ENCODE data around the gene DOP1A. TPM values are rescaled to one million over a fixed set of nuclear protein-coding genes. Genes with fewer than 3 reads are reported as not detected.

DOP1A gene
- total RNA-seq, 1 donor from 2014 or later = 23.1 TPM

DNA sequence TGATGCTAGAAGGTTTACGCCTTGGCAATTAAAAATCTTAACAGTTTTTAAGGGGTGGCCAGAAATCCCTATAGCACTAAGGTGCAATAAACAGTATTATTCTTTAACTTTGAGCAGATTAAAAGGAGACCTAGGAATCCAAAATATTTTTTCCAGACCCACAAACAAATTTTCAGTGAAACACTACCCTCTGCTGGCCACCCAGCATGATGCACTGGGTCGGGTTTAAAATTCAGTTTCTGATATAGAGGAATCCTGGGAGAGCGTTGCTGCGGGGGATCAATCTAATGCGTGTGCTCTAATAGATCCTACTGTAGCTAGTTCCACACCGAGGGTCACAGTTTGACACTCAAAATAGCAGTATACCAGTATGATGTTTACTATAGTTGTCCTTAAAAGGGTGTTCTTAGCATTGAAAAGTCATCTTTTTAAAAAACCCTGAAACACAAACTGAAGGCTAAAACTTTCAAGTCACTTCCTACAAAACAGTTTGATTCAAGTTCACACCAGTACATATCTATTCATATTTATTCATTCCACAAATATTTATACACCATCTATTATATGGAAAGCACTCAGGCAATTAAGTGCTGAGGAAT is 12.0 kb upstream of the DOP1A start:
- H3K4me3 Mint-ChIP-seq (ENCODE audit: unreplicated experiment) = no peak overlapping the region
- H3K4me1 Mint-ChIP-seq (ENCODE audit: unreplicated experiment) = peaks cover 6% of the 10 kb centered on the region
- no peak for DNase-seq (ENCODE audit: extremely low spot score, unreplicated experiment)
- H3K27me3 Mint-ChIP-seq (ENCODE audit: unreplicated experiment) = no peaks in the 10 kb centered on the region
- TF ChIP-seq, protein P1, sequence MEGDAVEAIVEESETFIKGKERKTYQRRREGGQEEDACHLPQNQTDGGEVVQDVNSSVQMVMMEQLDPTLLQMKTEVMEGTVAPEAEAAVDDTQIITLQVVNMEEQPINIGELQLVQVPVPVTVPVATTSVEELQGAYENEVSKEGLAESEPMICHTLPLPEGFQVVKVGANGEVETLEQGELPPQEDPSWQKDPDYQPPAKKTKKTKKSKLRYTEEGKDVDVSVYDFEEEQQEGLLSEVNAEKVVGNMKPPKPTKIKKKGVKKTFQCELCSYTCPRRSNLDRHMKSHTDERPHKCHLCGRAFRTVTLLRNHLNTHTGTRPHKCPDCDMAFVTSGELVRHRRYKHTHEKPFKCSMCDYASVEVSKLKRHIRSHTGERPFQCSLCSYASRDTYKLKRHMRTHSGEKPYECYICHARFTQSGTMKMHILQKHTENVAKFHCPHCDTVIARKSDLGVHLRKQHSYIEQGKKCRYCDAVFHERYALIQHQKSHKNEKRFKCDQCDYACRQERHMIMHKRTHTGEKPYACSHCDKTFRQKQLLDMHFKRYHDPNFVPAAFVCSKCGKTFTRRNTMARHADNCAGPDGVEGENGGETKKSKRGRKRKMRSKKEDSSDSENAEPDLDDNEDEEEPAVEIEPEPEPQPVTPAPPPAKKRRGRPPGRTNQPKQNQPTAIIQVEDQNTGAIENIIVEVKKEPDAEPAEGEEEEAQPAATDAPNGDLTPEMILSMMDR (IDR thresholded peaks at IDR 0.05) = peak; percentile 91
- H3K36me3 Mint-ChIP-seq (ENCODE audit: unreplicated experiment) = peaks cover 24% of the 10 kb centered on the region
- H3K27ac Mint-ChIP-seq (ENCODE audit: unreplicated experiment) = no peak overlapping the region
- no peaks in the 10 kb centered on the region for H3K9me3 Mint-ChIP-seq (ENCODE audit: unreplicated experiment)

- H3K36me3 Mint-ChIP-seq (ENCODE audit: unreplicated experiment) = peaks cover 20% of the 10 kb centered on the region
- H3K4me3 Mint-ChIP-seq (ENCODE audit: unreplicated experiment) = no peak overlapping the region
- no peaks in the 10 kb centered on the region for H3K9me3 Mint-ChIP-seq (ENCODE audit: unreplicated experiment)
- no peak overlapping the region for H3K27ac Mint-ChIP-seq (ENCODE audit: unreplicated experiment)
- DNase-seq (ENCODE audit: extremely low spot score, unreplicated experiment) = no peak
- H3K4me1 Mint-ChIP-seq (ENCODE audit: unreplicated experiment) = peaks cover 13% of the 10 kb centered on the region
- H3K27me3 Mint-ChIP-seq (ENCODE audit: unreplicated experiment) = no peaks in the 10 kb centered on the region
- TF ChIP-seq, protein P1 (IDR thresholded peaks at IDR 0.05) = peak; percentile 88
These were observed 9.7 kb upstream of the DOP1A start for GRCh38 chr6:83057705-83058321.

DNA sequence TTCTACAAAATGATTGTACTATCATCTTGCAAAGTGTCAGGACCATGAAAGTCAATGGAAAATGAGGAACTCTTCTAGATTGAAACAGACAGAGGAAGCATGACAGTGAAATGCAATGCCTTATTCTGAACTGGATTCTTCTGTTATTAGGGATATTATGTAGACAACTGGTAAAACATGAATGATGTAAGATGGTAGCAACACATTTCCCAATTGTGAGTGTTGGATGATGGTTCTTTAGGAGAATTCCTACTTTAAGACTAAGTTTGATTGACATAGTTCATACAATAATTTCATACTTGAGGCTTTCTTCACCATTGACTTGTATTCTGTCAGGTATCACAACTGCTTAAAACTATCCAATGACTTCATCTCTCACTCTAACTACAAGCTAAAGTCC is 6.3 kb upstream of the DOP1A start:
- H3K27ac Mint-ChIP-seq (ENCODE audit: unreplicated experiment) = no peak overlapping the region
- H3K9me3 Mint-ChIP-seq (ENCODE audit: unreplicated experiment) = no peaks in the 10 kb centered on the region
- TF ChIP-seq, protein P1 (IDR thresholded peaks at IDR 0.05) = no peak
- H3K4me3 Mint-ChIP-seq (ENCODE audit: unreplicated experiment) = no peak overlapping the region
- H3K36me3 Mint-ChIP-seq (ENCODE audit: unreplicated experiment) = peaks cover 18% of the 10 kb centered on the region
- no peak for DNase-seq (ENCODE audit: extremely low spot score, unreplicated experiment)
- no peaks in the 10 kb centered on the region for H3K27me3 Mint-ChIP-seq (ENCODE audit: unreplicated experiment)
- H3K4me1 Mint-ChIP-seq (ENCODE audit: unreplicated experiment) = peaks cover 22% of the 10 kb centered on the region

GRCh38 chr6:83062225-83062624 is 5.2 kb upstream of the DOP1A start:
- H3K4me1 Mint-ChIP-seq (ENCODE audit: unreplicated experiment) = peaks cover 22% of the 10 kb centered on the region
- no peak for DNase-seq (ENCODE audit: extremely low spot score, unreplicated experiment)
- H3K27ac Mint-ChIP-seq (ENCODE audit: unreplicated experiment) = no peak overlapping the region
- H3K9me3 Mint-ChIP-seq (ENCODE audit: unreplicated experiment) = no peaks in the 10 kb centered on the region
- peaks cover 11% of the 10 kb centered on the region for H3K36me3 Mint-ChIP-seq (ENCODE audit: unreplicated experiment)
- H3K27me3 Mint-ChIP-seq (ENCODE audit: unreplicated experiment) = no peaks in the 10 kb centered on the region
- H3K4me3 Mint-ChIP-seq (ENCODE audit: unreplicated experiment) = no peak overlapping the region
- TF ChIP-seq, protein P1 (IDR thresholded peaks at IDR 0.05) = no peak

DNA sequence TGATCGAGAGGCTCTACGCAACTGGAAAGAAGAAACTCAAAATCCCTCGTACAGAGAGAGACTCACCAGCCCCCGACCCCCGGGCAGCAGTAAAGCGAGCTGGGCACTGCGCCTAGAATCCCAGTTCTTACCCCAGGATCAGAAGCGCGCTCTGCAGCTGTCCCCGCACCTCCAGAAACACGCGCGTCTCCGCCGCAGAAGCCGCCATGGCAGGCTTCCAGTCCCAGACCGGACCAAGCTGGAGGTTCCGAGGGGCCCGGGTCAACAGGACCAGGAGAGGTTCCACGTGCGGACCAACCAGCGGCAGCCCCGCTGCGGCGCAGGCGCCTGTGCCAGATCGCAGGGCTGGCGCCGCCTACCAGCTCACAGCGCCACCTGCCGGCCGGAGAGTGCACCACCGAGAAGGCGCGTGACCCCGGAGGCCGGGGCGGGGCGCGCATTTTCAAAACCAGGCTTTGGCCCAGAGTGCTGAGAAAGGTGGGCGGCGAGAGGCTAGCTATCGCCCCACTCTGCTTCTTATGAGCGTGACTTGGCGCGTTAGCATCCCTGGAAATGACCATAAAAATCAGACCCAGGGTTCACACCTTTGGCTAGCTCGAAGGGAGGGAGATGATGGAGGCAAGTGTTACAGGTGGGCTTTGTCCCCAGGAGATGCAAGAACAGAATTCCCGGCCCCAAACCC is 1.8 kb upstream of the DOP1A start, which contains the start of gene UBE3D:
Gene UBE3D, minus strand, starts transcription at position 331 of the 682 bp plus-strand sequence. Its CDS starts 123 bp downstream, at position 208.
- no peaks in the 10 kb centered on the region for H3K9me3 Mint-ChIP-seq (ENCODE audit: unreplicated experiment)
- peaks cover 1% of the 10 kb centered on the region for H3K36me3 Mint-ChIP-seq (ENCODE audit: unreplicated experiment)
- TF ChIP-seq, protein P1 (IDR thresholded peaks at IDR 0.05) = peak; percentile 99
- peak; percentile 96 for DNase-seq (ENCODE audit: extremely low spot score, unreplicated experiment)
- peak within 1 kb of the TSS; percentile 73 for H3K27ac Mint-ChIP-seq (ENCODE audit: unreplicated experiment)
- peak within 1 kb of the TSS; percentile 88 for H3K4me3 Mint-ChIP-seq (ENCODE audit: unreplicated experiment)
- no peaks in the 10 kb centered on the region for H3K27me3 Mint-ChIP-seq (ENCODE audit: unreplicated experiment)
- peaks cover 34% of the 10 kb centered on the region for H3K4me1 Mint-ChIP-seq (ENCODE audit: unreplicated experiment)
